Measurements from ENCODE around the gene SP110. TPM values are rescaled to one million over a fixed set of nuclear protein-coding genes. Genes with fewer than 3 reads are reported as not detected.
A peak's percentile ranks its signal among the peaks of the same experiment; 100 is the strongest.

Gene SP110
- total RNA-seq, 6 experiments from 2014 or later = 5.0 to 13.1 (median 11.2) TPM

DNA sequence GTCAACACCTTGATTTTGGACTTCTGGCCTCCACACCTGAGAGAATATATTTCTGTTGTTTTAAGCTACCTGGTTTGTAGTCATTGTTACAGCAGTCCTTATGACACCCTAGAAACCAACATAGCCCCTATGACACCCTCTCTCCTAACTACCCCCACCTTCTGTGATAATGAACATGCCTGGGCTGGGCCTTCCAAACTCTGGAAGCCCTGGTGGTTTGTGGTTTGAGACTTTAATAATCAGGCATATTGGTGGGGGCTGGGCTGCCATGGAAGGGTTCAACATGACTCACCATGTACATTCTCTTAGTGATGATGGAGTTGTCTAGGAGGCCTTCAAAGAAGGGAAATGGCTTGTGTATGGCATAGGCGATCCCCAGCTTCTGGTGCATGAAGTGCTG is 3.3 kb downstream of the SP110 start:
- intact Hi-C loops (cut with DNase I) = no loop called here
- WGBS (ENCODE audit: insufficient coverage, low coverage, low lambda C conversion rate, missing lambda C conversion rate) = 60% methylated on average over 1 of the region's 1 CpG
- peaks cover 0 to 10% (median 4%) of the 10 kb centered on the region in 4 donors for H3K4me1 ChIP-seq
- no peak for ATAC-seq
- DNase-seq = no peak
- H3K9me3 ChIP-seq = no peaks in the 10 kb centered on the region
- no peak overlapping the region for H3K27ac ChIP-seq
- peaks cover 0 to 42% (median 4%) of the 10 kb centered on the region in 4 donors for H3K36me3 ChIP-seq
- no peak overlapping the region for H3K4me3 ChIP-seq
- H3K27me3 ChIP-seq = no peaks in the 10 kb centered on the region
- no peak for TF ChIP-seq POLR2A (IDR thresholded peaks at IDR 0.05)
- TF ChIP-seq, protein P1, sequence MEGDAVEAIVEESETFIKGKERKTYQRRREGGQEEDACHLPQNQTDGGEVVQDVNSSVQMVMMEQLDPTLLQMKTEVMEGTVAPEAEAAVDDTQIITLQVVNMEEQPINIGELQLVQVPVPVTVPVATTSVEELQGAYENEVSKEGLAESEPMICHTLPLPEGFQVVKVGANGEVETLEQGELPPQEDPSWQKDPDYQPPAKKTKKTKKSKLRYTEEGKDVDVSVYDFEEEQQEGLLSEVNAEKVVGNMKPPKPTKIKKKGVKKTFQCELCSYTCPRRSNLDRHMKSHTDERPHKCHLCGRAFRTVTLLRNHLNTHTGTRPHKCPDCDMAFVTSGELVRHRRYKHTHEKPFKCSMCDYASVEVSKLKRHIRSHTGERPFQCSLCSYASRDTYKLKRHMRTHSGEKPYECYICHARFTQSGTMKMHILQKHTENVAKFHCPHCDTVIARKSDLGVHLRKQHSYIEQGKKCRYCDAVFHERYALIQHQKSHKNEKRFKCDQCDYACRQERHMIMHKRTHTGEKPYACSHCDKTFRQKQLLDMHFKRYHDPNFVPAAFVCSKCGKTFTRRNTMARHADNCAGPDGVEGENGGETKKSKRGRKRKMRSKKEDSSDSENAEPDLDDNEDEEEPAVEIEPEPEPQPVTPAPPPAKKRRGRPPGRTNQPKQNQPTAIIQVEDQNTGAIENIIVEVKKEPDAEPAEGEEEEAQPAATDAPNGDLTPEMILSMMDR (IDR thresholded peaks at IDR 0.05) = no peak

DNA sequence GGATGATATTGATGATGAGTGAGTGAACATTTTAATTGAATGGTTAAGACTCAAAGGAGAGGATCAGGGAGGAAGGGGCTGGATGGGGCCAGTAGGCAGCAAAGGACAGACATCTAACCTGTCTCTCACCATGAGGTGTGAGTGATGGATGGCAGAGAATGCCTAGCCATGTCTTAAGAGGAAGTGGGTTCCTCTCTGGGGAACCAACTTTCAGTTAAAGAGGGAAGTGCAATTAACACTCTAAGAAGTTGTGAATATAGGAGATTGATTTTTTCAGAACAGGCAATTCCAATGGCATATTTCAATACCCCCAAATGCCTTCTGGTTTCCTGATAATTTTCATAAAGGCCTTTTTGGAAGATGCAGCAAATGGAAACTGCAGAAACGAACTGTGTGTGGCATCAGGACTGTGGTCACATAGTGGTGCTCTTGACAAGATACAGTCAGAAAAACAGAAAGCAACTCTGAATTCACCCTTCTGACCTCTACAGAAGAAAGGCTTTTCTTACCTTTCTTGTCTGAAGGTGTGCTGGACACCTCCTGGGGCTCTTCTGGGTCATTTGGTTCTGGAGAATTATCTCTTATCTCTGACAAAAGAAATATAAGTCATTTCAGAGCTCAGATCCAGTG is 10.2 kb downstream of the SP110 start:
- no peak for TF ChIP-seq POLR2A (IDR thresholded peaks at IDR 0.05)
- TF ChIP-seq, protein P1 (IDR thresholded peaks at IDR 0.05) = no peak
- intact Hi-C loops (cut with DNase I) = no loop called here
- Histone ChIP-seq H3K27ac (no peak overlapping the region), H3K4me3 (no peak overlapping the region), H3K36me3 (peaks cover 0 to 82% (median 28%) of the 10 kb centered on the region in 4 donors), H3K27me3 (no peaks in the 10 kb centered on the region), H3K9me3 (no peaks in the 10 kb centered on the region), H3K4me1 (no peaks in the 10 kb centered on the region)
- 75% methylated on average over 1 of the region's 1 CpG for WGBS (ENCODE audit: insufficient coverage, low coverage, low lambda C conversion rate, missing lambda C conversion rate)
- ATAC-seq (peak in 1 of 4 donors; percentile 23), DNase-seq (no peak)

DNA sequence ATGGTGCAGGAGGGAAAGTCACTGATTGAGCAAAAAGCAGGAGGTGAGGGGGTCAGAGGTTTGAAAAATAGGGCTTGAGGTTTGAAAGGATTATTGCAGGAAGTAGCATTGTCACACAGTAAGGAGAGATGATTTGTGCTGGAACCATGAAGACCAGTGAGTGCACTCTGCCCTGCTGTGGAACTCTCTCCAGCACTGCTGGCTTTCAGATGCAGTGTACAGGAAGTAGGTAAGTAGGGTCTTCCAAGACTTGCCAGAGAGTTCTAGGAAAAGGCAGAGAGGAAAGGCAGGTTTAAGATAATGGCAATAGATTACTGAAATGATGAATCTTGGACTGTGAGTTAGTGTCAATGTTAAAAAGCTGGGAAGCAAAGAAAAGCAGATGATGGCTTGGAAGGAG is 11.2 kb downstream of the SP110 start:
- no peaks in the 10 kb centered on the region for H3K9me3 ChIP-seq
- H3K4me1 ChIP-seq = no peaks in the 10 kb centered on the region
- TF ChIP-seq, protein P1 (IDR thresholded peaks at IDR 0.05) = no peak
- TF ChIP-seq POLR2A (IDR thresholded peaks at IDR 0.05) = no peak
- H3K27me3 ChIP-seq = no peaks in the 10 kb centered on the region
- no peak overlapping the region for H3K4me3 ChIP-seq
- intact Hi-C loops (cut with DNase I) = no loop called here
- DNase-seq (no peak), ATAC-seq (no peak)
- no peak overlapping the region for H3K27ac ChIP-seq
- peaks cover 0 to 75% (median 28%) of the 10 kb centered on the region in 4 donors for H3K36me3 ChIP-seq

DNA sequence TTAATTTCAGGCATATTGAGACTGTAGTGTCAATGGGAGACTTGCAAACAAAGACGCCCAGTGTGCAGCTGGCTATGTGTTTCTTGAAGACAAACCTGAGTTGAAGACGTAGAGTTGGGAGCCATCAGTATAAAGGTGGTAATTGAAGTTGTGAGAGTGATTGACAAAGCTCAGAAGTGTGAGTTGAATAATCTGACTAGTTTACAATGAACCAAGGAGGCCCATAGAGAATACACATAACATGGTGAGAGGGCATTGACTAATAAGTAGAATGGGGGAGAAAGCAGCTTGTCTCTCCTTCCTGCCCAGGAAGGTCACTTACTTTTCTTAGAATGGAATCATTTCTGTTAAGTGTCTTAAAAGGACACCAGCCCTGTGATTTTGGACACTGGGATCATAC is 14.1 kb downstream of the SP110 start:
- no peaks in the 10 kb centered on the region for H3K9me3 ChIP-seq
- H3K4me3 ChIP-seq = no peak overlapping the region
- ATAC-seq (no peak), DNase-seq (no peak)
- WGBS (ENCODE audit: insufficient coverage, low coverage, low lambda C conversion rate, missing lambda C conversion rate) = 92% methylated on average over 2 of the region's 2 CpGs
- TF ChIP-seq, protein P1 (IDR thresholded peaks at IDR 0.05) = no peak
- TF ChIP-seq POLR2A (IDR thresholded peaks at IDR 0.05) = no peak
- intact Hi-C loops (cut with DNase I) = no loop called here
- H3K27me3 ChIP-seq = no peaks in the 10 kb centered on the region
- H3K27ac ChIP-seq = no peak overlapping the region
- H3K36me3 ChIP-seq = peaks cover 0 to 55% (median 20%) of the 10 kb centered on the region in 4 donors
- H3K4me1 ChIP-seq = no peaks in the 10 kb centered on the region
